ENCODE measurements around the gene TRIOBP. TPM values are rescaled to one million over a fixed set of nuclear protein-coding genes. Genes with fewer than 3 reads are reported as not detected.
A peak's percentile ranks its signal among the peaks of the same experiment; 100 is the strongest.

Gene TRIOBP
- total RNA-seq, 4 donors from 2014 or later = 150 to 208 (median 182) TPM

- intact Hi-C loops (cut with DNase I) = no loop called here
- H3K4me3 ChIP-seq = no peak overlapping the region
- H3K9me3 ChIP-seq = no peaks in the 10 kb centered on the region
- H3K27me3 ChIP-seq = no peaks in the 10 kb centered on the region
- 45% methylated on average over 11 of the region's 11 CpGs for WGBS
- peaks cover 9 to 31% (median 29%) of the 10 kb centered on the region in 4 donors for H3K36me3 ChIP-seq
- H3K4me1 ChIP-seq = peaks cover 8 to 12% (median 12%) of the 10 kb centered on the region in 4 donors
- H3K27ac ChIP-seq (replicated peaks in 1 of 4) = peak overlapping the region in 3 of 4 donors; percentile 3 to 34 (median 11)
- DNase-seq (ENCODE audit: extremely low spot score) = no peak
- TF ChIP-seq CTCF (IDR thresholded peaks at IDR 0.05) (no peak), POLR2AphosphoS5 (IDR thresholded peaks at IDR 0.05) (peak; percentile 23 to 34)
Observed at GRCh38 chr22:37777122-37777687, 80.4 kb downstream of the TRIOBP start.

- DNase-seq (ENCODE audit: extremely low spot score) = no peak
- TF ChIP-seq POLR2AphosphoS5 (IDR thresholded peaks at IDR 0.05) (no peak), POLR2A (IDR thresholded peaks at IDR 0.05; ENCODE audit: low read depth) (no peak), EP300 (IDR thresholded peaks at IDR 0.05) (no peak), CTCF (IDR thresholded peaks at IDR 0.05) (no peak)
- no peak overlapping the region for H3K27ac ChIP-seq (replicated peaks in 1 of 4)
- H3K36me3 ChIP-seq = peaks cover 0 to 18% (median 16%) of the 10 kb centered on the region in 4 donors
- no peaks in the 10 kb centered on the region for H3K27me3 ChIP-seq
- no peaks in the 10 kb centered on the region for H3K9me3 ChIP-seq
- WGBS = 83% methylated on average over 10 of the region's 10 CpGs
- peaks cover 11 to 12% (median 12%) of the 10 kb centered on the region in 4 donors for H3K4me1 ChIP-seq
- no peak overlapping the region for H3K4me3 ChIP-seq
- intact Hi-C loops (cut with DNase I) = no loop called here
Observed at GRCh38 chr22:37778370-37779009, 81.6 kb downstream of the TRIOBP start.

GRCh38 chr22:37781434-37782059 is 84.7 kb downstream of the TRIOBP start:
- H3K4me3 ChIP-seq = no peak overlapping the region
- H3K27me3 ChIP-seq = no peaks in the 10 kb centered on the region
- peaks cover 10 to 19% (median 12%) of the 10 kb centered on the region in 4 donors for H3K4me1 ChIP-seq
- no peak overlapping the region for H3K27ac ChIP-seq (replicated peaks in 1 of 4)
- intact Hi-C loops (cut with DNase I) = no loop called here
- TF ChIP-seq CTCF (IDR thresholded peaks at IDR 0.05) (peak in 1 of 3 experiments; percentile 12), EP300 (IDR thresholded peaks at IDR 0.05) (no peak)
- H3K36me3 ChIP-seq = no peaks in the 10 kb centered on the region
- H3K9me3 ChIP-seq = no peaks in the 10 kb centered on the region
- 69% methylated on average over 13 of the region's 13 CpGs for WGBS
- DNase-seq (ENCODE audit: extremely low spot score) = no peak

GRCh38 chr22:37782340-37783168 is 85.7 kb downstream of the TRIOBP start:
- 72% methylated on average over 16 of the region's 18 CpGs for WGBS
- Histone ChIP-seq H3K4me3 (no peak overlapping the region), H3K27me3 (no peaks in the 10 kb centered on the region), H3K4me1 (peaks cover under 1 to 11% (median 2%) of the 10 kb centered on the region in 4 donors), H3K36me3 (no peaks in the 10 kb centered on the region), H3K27ac (replicated peaks in 1 of 4) (no peak overlapping the region), H3K9me3 (no peaks in the 10 kb centered on the region)
- DNase-seq (ENCODE audit: extremely low spot score) = no peak
- intact Hi-C loops (cut with DNase I) = no loop called here
- TF ChIP-seq CTCF (IDR thresholded peaks at IDR 0.05) = no peak
- TF ChIP-seq EP300 (IDR thresholded peaks at IDR 0.05) = no peak
- no peak for TF ChIP-seq POLR2AphosphoS5 (IDR thresholded peaks at IDR 0.05)
- no peak for TF ChIP-seq POLR2A (IDR thresholded peaks at IDR 0.05; ENCODE audit: low read depth)
